RWPE1 (cell line): Measurements from ENCODE around the gene MASP1.

Experiments
- CTCF ChIA-PET: fragments of 350-600 bp; sonication (Branson Sonifier 250); formaldehyde crosslinking; extraction: SDS; loops from one replicate; lab custom pipeline; 2021; lab: Yijun Ruan, JAX
- POLR2A ChIA-PET: fragments of 400-600 bp; formaldehyde crosslinking; extraction: SDS; loops from one replicate; lab custom pipeline; 2020; ENCODE audit warnings: antibody characterized with exemption; ENCODE audit not compliant: low non-redundant PET; lab: Yijun Ruan, JAX
- DNase-seq: peaks from one replicate; pipeline ENCODE4 v3.0.0; 2012; ENCODE audit warnings: low spot score
- H3K27ac ChIP-seq: fragments of 450-650 bp; 2 replicates; pipeline ENCODE4 v1.5.1; 2017
- CTCF ChIP-seq: fragments of 450-650 bp; conservative IDR thresholded peaks from 2 replicates; pipeline ENCODE4 v1.5.1; 2017; ENCODE audit warnings: low read depth, mild to moderate bottlenecking

MASP1 gene

GRCh38 chr3:187197335-187197649 is 94.2 kb downstream of the MASP1 start, which contains the start of gene RTP1:
TSS of gene RTP1 (plus strand) at chr3:187197486. CDS start at chr3:187197516, 30 bp downstream.
- no peak for DNase-seq
- 0 out of 2 replicates have a peak within 1 kb of the TSS, but pooled peaks have one; percentile 14 for H3K27ac ChIP-seq
- CTCF ChIA-PET: interaction anchor here (0.7 to 1.1 kb wide), 3 partner anchors 480 to 482 kb away, joined by 3 to 6 read pairs (median 3); no protein-coding TSS in a partner anchor
- POLR2A ChIA-PET: no interaction called here
- TF ChIP-seq CTCF: no peak

- POLR2A ChIA-PET: no interaction called here
- peak; percentile 30 for DNase-seq
- CTCF ChIA-PET: interaction anchor here (0.7 to 1.1 kb wide), 2 partner anchors 482 to 483 kb away, joined by 3 to 6 read pairs; no protein-coding TSS in a partner anchor
- no peak for TF ChIP-seq CTCF
- 0 out of 2 replicates have a peak overlapping the region, but pooled peaks have one; percentile 14 for H3K27ac ChIP-seq
Observed at GRCh38 chr3:187196573-187197334, 94.8 kb downstream of the MASP1 start.

- CTCF ChIA-PET: no interaction called here
- TF ChIP-seq CTCF: no peak
- POLR2A ChIA-PET: no interaction called here
- no peak overlapping the region for H3K27ac ChIP-seq
- DNase-seq: no peak
Observed at GRCh38 chr3:187193181-187193580, 98.4 kb downstream of the MASP1 start.

- ChIA-PET CTCF (interaction anchor here (0.8 kb wide), 1 partner anchor 15 kb away, joined by 3 read pairs; no protein-coding TSS in a partner anchor), POLR2A (no interaction called here)
- no peak for DNase-seq
- no peak overlapping the region for H3K27ac ChIP-seq
- TF ChIP-seq CTCF: no peak
Observed at GRCh38 chr3:187191271-187191670, 100.3 kb downstream of the MASP1 start.

GRCh38 chr3:187188931-187189330 is 102.6 kb downstream of the MASP1 start:
- POLR2A ChIA-PET: no interaction called here

More at GRCh38 chr3:187188931-187189330, 102.6 kb downstream of the MASP1 start:
- H3K27ac ChIP-seq: no peak overlapping the region
- CTCF ChIA-PET: no interaction called here
- TF ChIP-seq CTCF: no peak
- no peak for DNase-seq
